ENCODE measurements around the gene TMEM125. TPM values are rescaled to one million over a fixed set of nuclear protein-coding genes. Genes with fewer than 3 reads are reported as not detected.

The TMEM125 gene
- total RNA-seq, 2 donors from 2014 or later: 45.8 to 51.1 TPM

GRCh38 chr1:43243299-43243698, 26.5 kb upstream of the TMEM125 start:
- no peak for TF ChIP-seq POLR2A (IDR thresholded peaks at IDR 0.05)
- TF ChIP-seq CTCF (IDR thresholded peaks at IDR 0.05): no peak
- H3K9me3 ChIP-seq: no peaks in the 10 kb centered on the region
- no peaks in the 10 kb centered on the region for H3K36me3 ChIP-seq (replicated peaks in 1 of 2; ENCODE audit: insufficient read depth in 1 of 2, low read depth in 2 of 2)
- DNase-seq (peak in 2 of 4 donors; percentile 27 to 49), ATAC-seq (peak; percentile 49)
- H3K27ac ChIP-seq: peak overlapping the region in 3 of 4 donors; percentile 19 to 39 (median 37)
- H3K27me3 ChIP-seq: no peaks in the 10 kb centered on the region
- no peak overlapping the region for H3K4me3 ChIP-seq
- intact Hi-C loops (cut with DNase I): no loop called here
- peaks cover 28% of the 10 kb centered on the region for H3K4me1 ChIP-seq
- 33 to 51% methylated on average over 6 of the region's 6 CpGs for WGBS, 2 donors

GRCh38 chr1:43246466-43247213, 23.1 kb upstream of the TMEM125 start:
- H3K36me3 ChIP-seq (replicated peaks in 1 of 2; ENCODE audit: insufficient read depth in 1 of 2, low read depth in 2 of 2): no peaks in the 10 kb centered on the region
- H3K4me1 ChIP-seq: peaks cover 16% of the 10 kb centered on the region
- no peaks in the 10 kb centered on the region for H3K9me3 ChIP-seq
- DNase-seq (no peak), ATAC-seq (peak; percentile 64)
- WGBS, 2 donors: 51 to 59% methylated on average over 4 of the region's 4 CpGs
- no peaks in the 10 kb centered on the region for H3K27me3 ChIP-seq
- TF ChIP-seq POLR2A (IDR thresholded peaks at IDR 0.05) (no peak), CTCF (IDR thresholded peaks at IDR 0.05) (no peak)
- no peak overlapping the region for H3K4me3 ChIP-seq
- intact Hi-C loops (cut with DNase I): no loop called here
- peak overlapping the region in 1 of 4 donors; percentile 36 for H3K27ac ChIP-seq

- no peaks in the 10 kb centered on the region for H3K9me3 ChIP-seq
- ATAC-seq: no peak
- no peak for DNase-seq
These were observed 22.4 kb upstream of the TMEM125 start for GRCh38 chr1:43247256-43247921.

GRCh38 chr1:43250351-43250761, 19.4 kb upstream of the TMEM125 start:
- H3K9me3 ChIP-seq: no peaks in the 10 kb centered on the region
- TF ChIP-seq POLR2A (IDR thresholded peaks at IDR 0.05): no peak
- no peak for TF ChIP-seq CTCF (IDR thresholded peaks at IDR 0.05)
- no peak for ATAC-seq
- H3K27ac ChIP-seq: no peak overlapping the region
- 64 to 74% methylated on average over 3 of the region's 3 CpGs for WGBS, 2 donors
- DNase-seq: no peak
- H3K36me3 ChIP-seq (replicated peaks in 1 of 2; ENCODE audit: insufficient read depth in 1 of 2, low read depth in 2 of 2): no peaks in the 10 kb centered on the region
- H3K4me1 ChIP-seq: peaks cover 9% of the 10 kb centered on the region
- intact Hi-C loops (cut with DNase I): no loop called here
- no peak overlapping the region for H3K4me3 ChIP-seq
- H3K27me3 ChIP-seq: no peaks in the 10 kb centered on the region

More at GRCh38 chr1:43247256-43247921, 22.4 kb upstream of the TMEM125 start:
- H3K27ac ChIP-seq: peak overlapping the region in 1 of 4 donors; percentile 36
- intact Hi-C loops (cut with DNase I): no loop called here
- H3K4me1 ChIP-seq: peaks cover 15% of the 10 kb centered on the region
- no peak for TF ChIP-seq POLR2A (IDR thresholded peaks at IDR 0.05)
- TF ChIP-seq CTCF (IDR thresholded peaks at IDR 0.05): no peak
- no peaks in the 10 kb centered on the region for H3K27me3 ChIP-seq
- no peaks in the 10 kb centered on the region for H3K36me3 ChIP-seq (replicated peaks in 1 of 2; ENCODE audit: insufficient read depth in 1 of 2, low read depth in 2 of 2)
- 82 to 88% methylated on average over 6 of the region's 6 CpGs for WGBS, 2 donors
- H3K4me3 ChIP-seq: no peak overlapping the region
